Measurements from ENCODE around the gene MORC4.

MORC4 gene

GRCh38 chrX:107000013-107000515, at the start of gene MORC4:
Gene MORC4, minus strand, starts transcription at chrX:107000212. Its CDS starts 243 bp downstream, at chrX:106999969.
- no peak for TF ChIP-seq CTCF (conservative IDR thresholded peaks at IDR 0.05; ENCODE audit: low read depth)
- peak; percentile 67 for DNase-seq (ENCODE audit: low spot score)
- H3K27ac ChIP-seq = peak within 1 kb of the TSS; percentile 85
- POLR2A ChIA-PET (ENCODE audit: low non-redundant PET) = no interaction called here
- CTCF ChIA-PET = interaction anchor here (0.9 kb wide), 1 partner anchor 19 kb away, joined by 3 read pairs; no protein-coding TSS in a partner anchor

DNA sequence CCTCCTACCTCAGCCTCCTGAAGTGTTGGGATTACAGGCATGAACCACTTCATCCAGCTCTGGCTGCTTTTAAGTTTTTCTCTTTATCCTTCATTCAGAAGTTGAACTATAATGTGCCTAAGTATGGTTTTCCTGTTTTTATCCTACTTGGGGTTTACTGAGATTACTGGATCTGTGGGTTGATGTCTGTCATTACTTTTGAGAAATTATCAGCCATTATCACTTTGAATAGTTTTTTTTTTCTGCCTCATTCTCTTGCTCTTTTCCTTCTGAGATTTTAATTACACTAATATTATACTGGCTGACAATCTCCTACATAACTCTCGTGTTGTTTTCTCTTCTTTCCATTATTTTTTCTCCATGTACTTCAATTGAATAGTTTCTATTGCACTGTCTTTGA, 47.6 kb upstream of the MORC4 start:
- POLR2A ChIA-PET (ENCODE audit: low non-redundant PET) = no interaction called here
- no peak for TF ChIP-seq CTCF (conservative IDR thresholded peaks at IDR 0.05; ENCODE audit: low read depth)
- H3K27ac ChIP-seq = no peak overlapping the region
- CTCF ChIA-PET = no interaction called here
- DNase-seq (ENCODE audit: low spot score) = no peak

GRCh38 chrX:107029752-107030151, 29.7 kb upstream of the MORC4 start:
- ChIA-PET CTCF (no interaction called here), POLR2A (ENCODE audit: low non-redundant PET) (interaction anchor here (0.6 kb wide), 1 partner anchor 482 kb away, joined by 3 read pairs; no protein-coding TSS in a partner anchor)
- TF ChIP-seq CTCF (conservative IDR thresholded peaks at IDR 0.05; ENCODE audit: low read depth) = no peak

GRCh38 chrX:107025545-107025944, 25.5 kb upstream of the MORC4 start:
- TF ChIP-seq CTCF (conservative IDR thresholded peaks at IDR 0.05; ENCODE audit: low read depth) = peak; percentile 61
- DNase-seq (ENCODE audit: low spot score) = peak; percentile 21
- POLR2A ChIA-PET (ENCODE audit: low non-redundant PET) = no interaction called here
- CTCF ChIA-PET = interaction anchor here (0.6 to 0.9 kb wide), 3 partner anchors 300 to 1785 kb away, joined by 3 read pairs; no protein-coding TSS in a partner anchor
- no peak overlapping the region for H3K27ac ChIP-seq

More at GRCh38 chrX:107029752-107030151, 29.7 kb upstream of the MORC4 start:
- no peak for DNase-seq (ENCODE audit: low spot score)
- no peak overlapping the region for H3K27ac ChIP-seq

- H3K27ac ChIP-seq = no peak overlapping the region
- CTCF ChIA-PET = no interaction called here
- TF ChIP-seq CTCF (conservative IDR thresholded peaks at IDR 0.05; ENCODE audit: low read depth) = no peak
- POLR2A ChIA-PET (ENCODE audit: low non-redundant PET) = no interaction called here
- no peak for DNase-seq (ENCODE audit: low spot score)
Observed at GRCh38 chrX:107014936-107015335, 14.9 kb upstream of the MORC4 start.

- no peak for TF ChIP-seq CTCF (conservative IDR thresholded peaks at IDR 0.05; ENCODE audit: low read depth)
- H3K27ac ChIP-seq = no peak overlapping the region
- ChIA-PET CTCF (no interaction called here), POLR2A (ENCODE audit: low non-redundant PET) (no interaction called here)
- no peak for DNase-seq (ENCODE audit: low spot score)
Observed at GRCh38 chrX:107008034-107008433, 8.0 kb upstream of the MORC4 start.

Measured in RWPE1 (cell line).